GM23338 (cell line): ENCODE data around the gene DCN. TPM values are rescaled to one million over a fixed set of nuclear protein-coding genes. Genes with fewer than 3 reads are reported as not detected.

Experiments
- ATAC-seq: fragments of 200-7000 bp; cut with Tn5 transposase; 3 replicates; pipeline ENCODE4 v1.9.1; 2020
- DNase-seq: peaks from one replicate; pipeline ENCODE4 v3.0.0-alpha.2; 2015; ENCODE audit warnings: low spot score
- H2AFZ ChIP-seq: fragments of 200-600 bp; sonication (generic); 2 replicates; pipeline ENCODE4 v1.8.0; 2016; ENCODE audit warnings: antibody characterized with exemption, mild to moderate bottlenecking, moderate library complexity
- H3F3A ChIP-seq: fragments of 200-600 bp; sonication (generic); replicated peaks from 2 replicates; pipeline ENCODE4 v1.8.0; 2017; ENCODE audit warnings: antibody characterized with exemption, mixed run types, low read depth
- H3K27ac ChIP-seq: fragments of 200-600 bp; sonication (generic); 2 replicates; pipeline ENCODE4 v1.6.1; 2016; ENCODE audit warnings: low read depth
- H3K27me3 ChIP-seq: fragments of 200-600 bp; sonication (generic); 2 replicates; pipeline ENCODE4 v1.8.0; 2016; ENCODE audit warnings: mild to moderate bottlenecking, mixed run types, moderate library complexity; ENCODE audit not compliant: insufficient read depth
- H3K36me3 ChIP-seq: fragments of 200-600 bp; sonication (generic); 2 replicates; pipeline ENCODE4 v1.8.0; 2016; ENCODE audit warnings: mild to moderate bottlenecking; ENCODE audit not compliant: insufficient read depth
- H3K4me1 ChIP-seq: fragments of 200-600 bp; sonication (generic); 2 replicates; pipeline ENCODE4 v1.8.0; 2016; ENCODE audit warnings: mild to moderate bottlenecking, moderate library complexity; ENCODE audit not compliant: insufficient read depth
- H3K4me2 ChIP-seq: fragments of 200-600 bp; sonication (generic); 2 replicates; pipeline ENCODE4 v1.7.1; 2017; ENCODE audit warnings: mixed run types
- H3K4me3 ChIP-seq: fragments of 200-600 bp; sonication (generic); 2 replicates; pipeline ENCODE4 v1.6.1; 2016; ENCODE audit warnings: mixed run types
- H3K79me2 ChIP-seq: fragments of 200-600 bp; sonication (generic); replicated peaks from 2 replicates; pipeline ENCODE4 v1.8.0; 2017; ENCODE audit warnings: mild to moderate bottlenecking; ENCODE audit not compliant: insufficient read depth
- H3K9me2 ChIP-seq: fragments of 200-600 bp; sonication (generic); 2 replicates; pipeline ENCODE4 v1.8.0; 2017; ENCODE audit not compliant: insufficient read depth
- H4K20me1 ChIP-seq: fragments of 200-600 bp; sonication (generic); replicated peaks from 2 replicates; pipeline ENCODE4 v1.8.0; 2017; ENCODE audit warnings: mild to moderate bottlenecking; ENCODE audit not compliant: insufficient read depth
- H3K27ac Mint-ChIP-seq: 2 replicates; pipeline ENCODE4 v1.8.0; 2020; ENCODE audit warnings: inconsistent platforms, mild to moderate bottlenecking, moderate library complexity, mixed read lengths
- H3K27me3 Mint-ChIP-seq: 3 replicates; pipeline ENCODE4 v1.8.0; 2022; ENCODE audit warnings: low read depth, mild to moderate bottlenecking, moderate library complexity, mixed read lengths, inconsistent platforms; ENCODE audit not compliant: insufficient read depth, poor library complexity
- H3K36me3 Mint-ChIP-seq: 3 replicates; pipeline ENCODE4 v1.8.0; 2021; ENCODE audit warnings: low read depth, mild to moderate bottlenecking, inconsistent platforms, moderate library complexity, mixed read lengths
- H3K4me1 Mint-ChIP-seq: 3 replicates; pipeline ENCODE4 v1.8.0; 2020; ENCODE audit warnings: mild to moderate bottlenecking, inconsistent platforms, mixed read lengths
- H3K4me3 Mint-ChIP-seq: 3 replicates; pipeline ENCODE4 v1.8.0; 2021; ENCODE audit warnings: moderate library complexity, mild to moderate bottlenecking, inconsistent platforms, mixed read lengths
- H3K9me3 Mint-ChIP-seq: 3 replicates; pipeline ENCODE4 v1.8.0; 2020; ENCODE audit warnings: moderate library complexity, mild to moderate bottlenecking, inconsistent platforms, mixed read lengths
- CREB1 ChIP-seq: fragments of 250-450 bp; sonication (Bioruptor Pico); IDR thresholded peaks from 2 replicates; pipeline ENCODE4 v1.5.0; 2020; ENCODE audit warnings: low read depth, mild to moderate bottlenecking, moderate library complexity
- CTCF ChIP-seq, 2 experiments: fragments of 200-600 bp in 1 of 2; sonication (generic) in 1 of 2; conservative IDR thresholded peaks; 2 replicates each; pipeline versions ENCODE4 v1.5.1 to v1.6.1; 2016 to 2017; ENCODE audit warnings: antibody characterized with exemption in 2 of 2, low read depth in 2 of 2, mild to moderate bottlenecking in 2 of 2, moderate library complexity in 1 of 2
- EZH2 ChIP-seq: fragments of 200-600 bp; sonication (generic); IDR thresholded peaks from one replicate; pipeline ENCODE4 v1.8.0; 2017; ENCODE audit warnings: antibody characterized with exemption, mild to moderate bottlenecking, low read depth; ENCODE audit not compliant: unreplicated experiment
- NANOG ChIP-seq: IDR thresholded peaks from 2 replicates; pipeline ENCODE4 v1.6.1; 2016; ENCODE audit warnings: antibody characterized with exemption, borderline replicate concordance
- STAT1 ChIP-seq: IDR thresholded peaks from one replicate; pipeline ENCODE4 v1.6.1; 2016; ENCODE audit warnings: antibody characterized with exemption; ENCODE audit not compliant: unreplicated experiment
- ZNF462 ChIP-seq: fragments of 250-450 bp; sonication (Bioruptor Pico); IDR thresholded peaks from 2 replicates; pipeline ENCODE4 v1.5.0; 2020; ENCODE audit warnings: mild to moderate bottlenecking, moderate library complexity
- polyA plus RNA-seq: library from polyadenylated mRNA; unstranded; fragments of >200 nt; fragmentation: Nextera tagmentation; extraction: Ambion mirVana; gene quantifications from 2 replicates; pipeline ENCODE4 v1.2.1, GENCODE V29; 2016
- total RNA-seq: library from RNA; depleted of rRNA; stranded (reverse); fragments of >200 nt; shearing (Covaris generic); gene quantifications from 2 replicates; pipeline ENCODE4 v1.2.3, GENCODE V29; 2014

Gene DCN
- total and polyA plus RNA-seq, 2 experiments from 2014 or later = not detected

- TF ChIP-seq ZNF462 (CRISPR knock-in tag) = no peak
- TF ChIP-seq CTCF (conservative IDR thresholded peaks at IDR 0.05; ENCODE audit: low read depth in 2 of 2) = no peak
These were observed 79.0 kb downstream of the DCN start (continued) for GRCh38 chr12:91103624-91104023.

- no peak overlapping the region for H2AFZ ChIP-seq
- TF ChIP-seq ZNF462 (CRISPR knock-in tag) (no peak), NANOG (no peak), STAT1 (no peak), EZH2 (no peak), CREB1 (CRISPR knock-in tag) (no peak)
- no peaks in the 10 kb centered on the region for H3F3A ChIP-seq
- H3K36me3 ChIP-seq = no peaks in the 10 kb centered on the region
- Mint-ChIP-seq H3K4me1 (no peaks in the 10 kb centered on the region), H3K36me3 (no peaks in the 10 kb centered on the region), H3K4me3 (no peak overlapping the region), H3K27ac (no peak overlapping the region), H3K9me3 (no peaks in the 10 kb centered on the region), H3K27me3 (no peaks in the 10 kb centered on the region)
- no peaks in the 10 kb centered on the region for H3K4me1 ChIP-seq
- H3K9me2 ChIP-seq = no peaks in the 10 kb centered on the region
- H3K27ac ChIP-seq = no peak overlapping the region
- DNase-seq (no peak), ATAC-seq (no peak)
- no peak overlapping the region for H3K4me2 ChIP-seq
- H4K20me1 ChIP-seq = no peaks in the 10 kb centered on the region
- H3K79me2 ChIP-seq = no peaks in the 10 kb centered on the region
- no peak overlapping the region for H3K4me3 ChIP-seq
- H3K27me3 ChIP-seq = no peaks in the 10 kb centered on the region
These were observed 79.5 kb downstream of the DCN start for GRCh38 chr12:91103101-91103500.
